ENCODE measurements around the gene AKT3. TPM values are rescaled to one million over a fixed set of nuclear protein-coding genes. Genes with fewer than 3 reads are reported as not detected.
A peak's percentile ranks its signal among the peaks of the same experiment; 100 is the strongest.

AKT3 gene
- total and polyA plus RNA-seq, 2 of the 8 experiments (the other 6 are each of a cell fraction or from before 2014, with no cell fraction given): 6.0 to 36.4 TPM

DNA sequence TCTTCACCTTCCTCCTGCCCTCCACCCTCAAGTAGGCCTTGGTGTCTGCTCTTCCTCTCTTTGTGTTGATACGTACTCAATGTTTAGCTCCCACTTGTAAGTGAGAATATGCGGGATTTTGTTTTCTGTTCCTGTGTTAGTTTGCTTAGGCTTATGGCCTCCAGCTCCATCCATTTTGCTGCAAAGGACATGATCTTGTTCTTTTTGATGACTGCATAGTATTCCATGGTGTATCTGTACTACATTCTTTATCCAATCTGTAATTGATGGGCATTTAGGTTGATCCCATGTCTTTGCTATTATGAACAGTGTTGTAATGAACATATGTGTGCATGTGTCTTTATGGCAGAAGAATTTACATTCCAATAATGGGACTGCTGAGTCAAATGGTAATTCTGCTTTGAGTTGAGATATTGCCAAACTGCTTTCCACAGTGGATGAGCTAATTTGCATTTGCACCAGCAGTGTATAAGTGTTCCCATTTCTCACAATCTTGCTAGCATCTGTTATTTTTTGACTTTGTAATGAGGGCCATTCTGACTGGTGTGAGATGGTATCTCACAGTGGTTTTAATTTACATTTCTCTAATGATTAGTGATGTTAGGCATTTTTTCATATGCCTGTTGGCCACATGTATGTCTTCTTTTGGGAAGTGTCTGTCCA, 321.5 kb downstream of the AKT3 start:
- 0 out of 4 replicates have a peak, but pooled peaks cover 0 to 4% of the 10 kb centered on the region in 2 experiments for H3K9me3 ChIP-seq (ENCODE audit: insufficient read depth in 2 of 2, low read depth in 1 of 2, low read length in 1 of 2)
- no peak overlapping the region for H3K56ac ChIP-seq (replicated peaks; ENCODE audit: insufficient read length, low read depth, low read length)
- no peak overlapping the region for H3K9ac ChIP-seq (replicated peaks in 1 of 4; ENCODE audit: extremely low read depth in 1 of 4, low read depth in 3 of 4, low read length in 3 of 4)
- H3K27me3 ChIP-seq (replicated peaks in 1 of 4; ENCODE audit: control insufficient read depth in 3 of 4, extremely low read depth in 1 of 4, insufficient read depth in 3 of 4, low read length in 3 of 4): no peaks in the 10 kb centered on the region
- H2BK12ac ChIP-seq (ENCODE audit: low read depth, low read length): no peak overlapping the region
- WGBS, 2 experiments (ENCODE audit: extremely low coverage in 1 of 2, insufficient coverage in 1 of 2, insufficient read length in 1 of 2, insufficient replicate concordance in 2 of 2, low coverage in 1 of 2, low lambda C conversion rate in 2 of 2, missing lambda C conversion rate in 1 of 2): 100% methylated on average over 2 of the region's 2 CpGs; no CpG with 5 or more reads in 1 of the 2 experiments
- H3K27ac ChIP-seq (ENCODE audit: low read depth, low read length): no peak overlapping the region
- no peak overlapping the region for H4K91ac ChIP-seq (replicated peaks; ENCODE audit: insufficient read length, low read length)
- H3K4ac ChIP-seq (replicated peaks; ENCODE audit: insufficient read length, low read depth, low read length): no peak overlapping the region
- H4K8ac ChIP-seq (ENCODE audit: extremely low read depth, insufficient read depth, low read length): no peak overlapping the region
- CTCF ChIA-PET (ENCODE audit: partially characterized antibody): interaction anchor here (0.6 to 1.5 kb wide), 2 partner anchors 49 to 463 kb away, joined by 4 read pairs; no protein-coding TSS in a partner anchor
- no peak overlapping the region for H3K18ac ChIP-seq (ENCODE audit: extremely low read depth, low read length)
- H2BK20ac ChIP-seq (ENCODE audit: low read length): no peak overlapping the region
- no peak for FAIRE-seq
- H4K5ac ChIP-seq (ENCODE audit: insufficient read length, low read depth, low read length): no peak overlapping the region
- H2AK5ac ChIP-seq (ENCODE audit: low read depth, low read length): no peak overlapping the region
- H3K36me3 ChIP-seq (ENCODE audit: control insufficient read depth in 2 of 4, insufficient read depth in 4 of 4, low read length in 3 of 4): no peaks in the 10 kb centered on the region
- no peak overlapping the region for H2BK15ac ChIP-seq (ENCODE audit: low read length)
- no peak for TF ChIP-seq TEAD4 (IDR thresholded peaks at IDR 0.05; ENCODE audit: low read depth, low read length)
- TF ChIP-seq KDM1A (IDR thresholded peaks at IDR 0.05; ENCODE audit: borderline replicate concordance, low read length): peak; percentile 39; the same call in 1 of the 2 replicates
- H3K79me2 ChIP-seq (ENCODE audit: control insufficient read depth in 1 of 2, insufficient read depth in 2 of 2, low read length in 2 of 2): no peaks in the 10 kb centered on the region
- H3K4me2 ChIP-seq (ENCODE audit: insufficient read depth in 1 of 2, low read depth in 2 of 2, low read length in 2 of 2): no peak overlapping the region
- H2BK120ac ChIP-seq (replicated peaks; ENCODE audit: low read depth, low read length): no peak overlapping the region
- H3K4me3 ChIP-seq (ENCODE audit: extremely low read depth in 1 of 4, insufficient read depth in 2 of 4, low read depth in 3 of 4, low read length in 4 of 4): no peak overlapping the region
- no peaks in the 10 kb centered on the region for H3K23me2 ChIP-seq (ENCODE audit: low read depth, low read length)
- POLR2A ChIA-PET (ENCODE audit: partially characterized antibody): interaction anchor here (0.6 kb wide), 1 partner anchor 92 kb away, joined by 3 read pairs; no protein-coding TSS in a partner anchor
- DNase-seq (ENCODE audit: low read depth in 1 of 2, low spot score in 2 of 2): no peak
- no peaks in the 10 kb centered on the region for H3K4me1 ChIP-seq (replicated peaks in 1 of 4; ENCODE audit: control insufficient read depth in 3 of 4, insufficient read depth in 4 of 4, low read length in 3 of 4)
- no peaks in the 10 kb centered on the region for H4K20me1 ChIP-seq (replicated peaks in 1 of 2; ENCODE audit: control insufficient read depth in 1 of 2, insufficient read depth in 2 of 2, low read length in 2 of 2)
- no peak overlapping the region for H2BK5ac ChIP-seq (ENCODE audit: low read depth, low read length)
- no peaks in the 10 kb centered on the region for H3K79me1 ChIP-seq (ENCODE audit: low read depth, low read length)
- no peak overlapping the region for H2AFZ ChIP-seq (ENCODE audit: low read length)
- H3K14ac ChIP-seq (ENCODE audit: insufficient read length): no peak overlapping the region
- no peak overlapping the region for H3K23ac ChIP-seq (ENCODE audit: insufficient read length)

Measured in H1 (cell line).